ENCODE measurements around the gene POLRMT. TPM values are rescaled to one million over a fixed set of nuclear protein-coding genes. Genes with fewer than 3 reads are reported as not detected.
A peak's percentile ranks its signal among the peaks of the same experiment; 100 is the strongest.

Gene POLRMT
- total and polyA plus RNA-seq, 9 donors, result 13.5 to 52.3 (median 40.6) TPM

- WGBS, 3 donors, result 12 to 31% (median 23%) methylated on average over 18 of the region's 18 CpGs
- Histone ChIP-seq H3K36me3 (no peaks in the 10 kb centered on the region), H3K4me3 (peak overlapping the region; percentile 54), H3K27me3 (no peaks in the 10 kb centered on the region), H3K4me1 (ENCODE audit: insufficient read depth) (peaks cover 26% of the 10 kb centered on the region), H3K9me3 (no peaks in the 10 kb centered on the region), H3K27ac (peak overlapping the region; percentile 64 to 84)
- intact Hi-C loops (cut with DNase I), result loop anchor here in 3 of 4 donors (2.0 to 10.0 kb wide), 3 partner anchors 69 to 231 kb away; partner anchors contain the start of genes MED16 (in 1 of the 3) and RNU6-9 (in 1 of the 3)
- DNase-seq, result no peak
- TF ChIP-seq POLR2A (IDR thresholded peaks at IDR 0.05), result no peak
- TF ChIP-seq, protein P1, sequence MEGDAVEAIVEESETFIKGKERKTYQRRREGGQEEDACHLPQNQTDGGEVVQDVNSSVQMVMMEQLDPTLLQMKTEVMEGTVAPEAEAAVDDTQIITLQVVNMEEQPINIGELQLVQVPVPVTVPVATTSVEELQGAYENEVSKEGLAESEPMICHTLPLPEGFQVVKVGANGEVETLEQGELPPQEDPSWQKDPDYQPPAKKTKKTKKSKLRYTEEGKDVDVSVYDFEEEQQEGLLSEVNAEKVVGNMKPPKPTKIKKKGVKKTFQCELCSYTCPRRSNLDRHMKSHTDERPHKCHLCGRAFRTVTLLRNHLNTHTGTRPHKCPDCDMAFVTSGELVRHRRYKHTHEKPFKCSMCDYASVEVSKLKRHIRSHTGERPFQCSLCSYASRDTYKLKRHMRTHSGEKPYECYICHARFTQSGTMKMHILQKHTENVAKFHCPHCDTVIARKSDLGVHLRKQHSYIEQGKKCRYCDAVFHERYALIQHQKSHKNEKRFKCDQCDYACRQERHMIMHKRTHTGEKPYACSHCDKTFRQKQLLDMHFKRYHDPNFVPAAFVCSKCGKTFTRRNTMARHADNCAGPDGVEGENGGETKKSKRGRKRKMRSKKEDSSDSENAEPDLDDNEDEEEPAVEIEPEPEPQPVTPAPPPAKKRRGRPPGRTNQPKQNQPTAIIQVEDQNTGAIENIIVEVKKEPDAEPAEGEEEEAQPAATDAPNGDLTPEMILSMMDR (IDR thresholded peaks at IDR 0.05), result no peak
- TF ChIP-seq EP300 (IDR thresholded peaks at IDR 0.05), result no peak
These were observed 30.4 kb upstream of the POLRMT start for GRCh38 chr19:663682-664117.

- TF ChIP-seq POLR2A (IDR thresholded peaks at IDR 0.05), result peak; percentile 41
- TF ChIP-seq, protein P1 (IDR thresholded peaks at IDR 0.05), result no peak
- TF ChIP-seq EP300 (IDR thresholded peaks at IDR 0.05), result no peak
- Histone ChIP-seq H3K9me3 (no peaks in the 10 kb centered on the region), H3K27ac (peak within 1 kb of the TSS; percentile 69 to 84), H3K36me3 (no peaks in the 10 kb centered on the region), H3K27me3 (no peaks in the 10 kb centered on the region), H3K4me3 (peak within 1 kb of the TSS; percentile 86), H3K4me1 (ENCODE audit: insufficient read depth) (peaks cover 26% of the 10 kb centered on the region)
- intact Hi-C loops (cut with DNase I), result loop anchor here in 2 of 4 donors (5.0 to 10.0 kb wide), 2 partner anchors 69 to 232 kb away; partner anchors contain the start of genes MED16 (in 1 of the 2) and RNU6-9 (in 1 of the 2)
- 0 to 1% (median 1%) methylated on average over 35 to 97 of the region's 97 CpGs for WGBS, 3 donors
- peak; percentile 87 to 97 (median 93) for DNase-seq
These were observed 29.8 kb upstream of the POLRMT start, which contains the start of gene RNF126 for GRCh38 chr19:662962-663681. TSS of gene RNF126 (minus strand) at chr19:663214. CDS start at chr19:663121, 93 bp downstream.

DNA sequence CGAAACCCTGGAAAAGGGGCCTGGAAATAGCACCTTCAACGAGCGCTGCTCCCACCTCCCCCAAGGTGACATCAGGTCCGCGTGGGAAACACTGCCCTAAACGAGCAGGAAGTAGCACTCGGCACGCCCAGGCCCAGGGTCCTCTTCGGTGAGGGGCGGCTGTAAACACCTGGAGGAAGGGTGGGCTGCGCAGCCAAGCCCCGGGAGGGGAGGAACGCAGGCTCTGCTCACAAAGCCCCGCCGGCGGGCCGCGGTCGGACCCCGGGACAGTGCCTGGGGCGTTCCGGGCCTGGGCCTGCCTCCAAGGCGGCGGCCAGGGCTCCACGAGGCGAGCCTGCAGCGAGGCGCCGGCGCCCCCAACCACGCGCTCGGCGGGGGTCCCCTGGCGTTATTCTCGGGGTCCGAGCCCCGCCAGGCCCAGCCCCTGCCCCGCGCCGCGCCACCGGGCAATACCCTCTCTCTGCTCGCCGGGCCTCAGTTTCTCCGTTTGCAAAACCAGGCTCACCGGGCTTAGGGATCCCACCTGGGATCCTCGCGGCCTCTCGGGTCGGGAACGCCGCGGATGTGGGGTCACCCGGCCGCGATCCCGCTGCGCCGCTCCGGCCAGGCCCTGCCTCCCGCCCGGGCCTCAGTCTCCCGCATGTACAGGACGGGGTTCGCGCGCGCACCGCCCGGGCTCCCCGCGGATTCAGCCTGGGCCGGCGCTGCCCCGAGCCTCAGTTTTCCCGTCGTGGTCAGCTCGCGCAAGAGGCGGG is 29.0 kb upstream of the POLRMT start:
- Histone ChIP-seq H3K4me3 (peak overlapping the region; percentile 86), H3K27ac (peak overlapping the region; percentile 67 to 69), H3K9me3 (no peaks in the 10 kb centered on the region), H3K4me1 (ENCODE audit: insufficient read depth) (peaks cover 30% of the 10 kb centered on the region), H3K36me3 (no peaks in the 10 kb centered on the region), H3K27me3 (no peaks in the 10 kb centered on the region)
- TF ChIP-seq, protein P1 (IDR thresholded peaks at IDR 0.05), result no peak
- TF ChIP-seq EP300 (IDR thresholded peaks at IDR 0.05) (no peak), POLR2A (IDR thresholded peaks at IDR 0.05) (no peak)
- WGBS, 3 donors, result 0 to 1% (median 0%) methylated on average over 53 to 81 of the region's 81 CpGs
- DNase-seq, result peak in 1 of 5 donors; percentile 63
- intact Hi-C loops (cut with DNase I), result loop anchor here in 2 of 4 donors (5.0 to 10.0 kb wide), 2 partner anchors 70 to 232 kb away; partner anchors contain the start of genes MED16 (in 1 of the 2) and RNU6-9 (in 1 of the 2)
